Measurements from ENCODE around the gene NMBR.

Gene NMBR

GRCh38 chr6:142182004-142182403 lies 35.1 kb upstream of the NMBR start:
- H3K36me3 ChIP-seq (ENCODE audit: low read length): peaks cover 8% of the 10 kb centered on the region
- H3K9me3 ChIP-seq (ENCODE audit: insufficient read depth, low read length): no peaks in the 10 kb centered on the region
- H3K9ac ChIP-seq (ENCODE audit: low read length): no peak overlapping the region
- H3K27ac ChIP-seq (ENCODE audit: low read depth, low read length): no peak overlapping the region
- H3K4me3 ChIP-seq (ENCODE audit: insufficient read depth, low read length, poor library complexity, severe bottlenecking): no peak overlapping the region
- H3F3A ChIP-seq (ENCODE audit: insufficient read depth): no peaks in the 10 kb centered on the region; the same call in 1 of the 2 replicates
- TF ChIP-seq CTCF (IDR thresholded peaks at IDR 0.05; ENCODE audit: insufficient read depth, low read length, poor library complexity, severe bottlenecking) (no peak), EZH2phosphoT487 (conservative IDR thresholded peaks at IDR 0.05; ENCODE audit: low read length) (no peak)
- H4K20me1 ChIP-seq (ENCODE audit: low read depth, low read length): no peaks in the 10 kb centered on the region
- no peaks in the 10 kb centered on the region for H3K9me2 ChIP-seq (replicated peaks; ENCODE audit: insufficient read depth, low read length)
- no peak overlapping the region for H3K4me2 ChIP-seq (ENCODE audit: low read depth, low read length, poor library complexity, severe bottlenecking)
- H2AFZ ChIP-seq (ENCODE audit: low read depth, low read length, severe bottlenecking): no peak overlapping the region
- no peaks in the 10 kb centered on the region; the same call in none of the 2 replicates for H3K79me2 ChIP-seq (ENCODE audit: insufficient read depth, low read length)
- no peaks in the 10 kb centered on the region for H3K27me3 ChIP-seq (ENCODE audit: low read length)

- H3K36me3 ChIP-seq (ENCODE audit: low read length): peaks cover 34% of the 10 kb centered on the region
- H3K4me2 ChIP-seq (ENCODE audit: low read depth, low read length, poor library complexity, severe bottlenecking): no peak overlapping the region
Observed at GRCh38 chr6:142178129-142178528, 31.2 kb upstream of the NMBR start.

GRCh38 chr6:142174703-142175102 lies 27.8 kb upstream of the NMBR start:
- no peak for TF ChIP-seq CTCF (IDR thresholded peaks at IDR 0.05; ENCODE audit: insufficient read depth, low read length, poor library complexity, severe bottlenecking)
- no peak for TF ChIP-seq EZH2phosphoT487 (conservative IDR thresholded peaks at IDR 0.05; ENCODE audit: low read length)
- no peaks in the 10 kb centered on the region for H3K79me2 ChIP-seq (ENCODE audit: insufficient read depth, low read length)
- no peaks in the 10 kb centered on the region for H3K9me3 ChIP-seq (ENCODE audit: insufficient read depth, low read length)
- H3K27ac ChIP-seq (ENCODE audit: low read depth, low read length): no peak overlapping the region
- no peaks in the 10 kb centered on the region for H4K20me1 ChIP-seq (ENCODE audit: low read depth, low read length)
- peaks cover 55% of the 10 kb centered on the region for H3K36me3 ChIP-seq (ENCODE audit: low read length)
- no peak overlapping the region for H2AFZ ChIP-seq (ENCODE audit: low read depth, low read length, severe bottlenecking)
- no peaks in the 10 kb centered on the region for H3K27me3 ChIP-seq (ENCODE audit: low read length)
- no peak overlapping the region for H3K4me3 ChIP-seq (ENCODE audit: insufficient read depth, low read length, poor library complexity, severe bottlenecking)
- no peaks in the 10 kb centered on the region; the same call in 1 of the 2 replicates for H3F3A ChIP-seq (ENCODE audit: insufficient read depth)
- H3K9ac ChIP-seq (ENCODE audit: low read length): no peak overlapping the region
- H3K4me2 ChIP-seq (ENCODE audit: low read depth, low read length, poor library complexity, severe bottlenecking): no peak overlapping the region
- H3K9me2 ChIP-seq (replicated peaks; ENCODE audit: insufficient read depth, low read length): no peaks in the 10 kb centered on the region

More at GRCh38 chr6:142178129-142178528, 31.2 kb upstream of the NMBR start:
- Histone ChIP-seq H2AFZ (ENCODE audit: low read depth, low read length, severe bottlenecking) (no peak overlapping the region), H3K27me3 (ENCODE audit: low read length) (no peaks in the 10 kb centered on the region), H3F3A (ENCODE audit: insufficient read depth) (no peaks in the 10 kb centered on the region; the same call in 1 of the 2 replicates), H4K20me1 (ENCODE audit: low read depth, low read length) (no peaks in the 10 kb centered on the region), H3K9ac (ENCODE audit: low read length) (no peak overlapping the region), H3K9me3 (ENCODE audit: insufficient read depth, low read length) (no peaks in the 10 kb centered on the region), H3K79me2 (ENCODE audit: insufficient read depth, low read length) (no peaks in the 10 kb centered on the region; the same call in 1 of the 2 replicates), H3K4me3 (ENCODE audit: insufficient read depth, low read length, poor library complexity, severe bottlenecking) (no peak overlapping the region), H3K27ac (ENCODE audit: low read depth, low read length) (no peak overlapping the region), H3K9me2 (replicated peaks; ENCODE audit: insufficient read depth, low read length) (no peaks in the 10 kb centered on the region)
- TF ChIP-seq EZH2phosphoT487 (conservative IDR thresholded peaks at IDR 0.05; ENCODE audit: low read length) (no peak), CTCF (IDR thresholded peaks at IDR 0.05; ENCODE audit: insufficient read depth, low read length, poor library complexity, severe bottlenecking) (no peak)
